ENCODE results near the gene HORMAD1. TPM values are rescaled to one million over a fixed set of nuclear protein-coding genes. Genes with fewer than 3 reads are reported as not detected.

Gene HORMAD1
- total and polyA plus RNA-seq, 2 donors (not counting 1 experiment from before 2014, with no cell fraction given), result not detected

DNA sequence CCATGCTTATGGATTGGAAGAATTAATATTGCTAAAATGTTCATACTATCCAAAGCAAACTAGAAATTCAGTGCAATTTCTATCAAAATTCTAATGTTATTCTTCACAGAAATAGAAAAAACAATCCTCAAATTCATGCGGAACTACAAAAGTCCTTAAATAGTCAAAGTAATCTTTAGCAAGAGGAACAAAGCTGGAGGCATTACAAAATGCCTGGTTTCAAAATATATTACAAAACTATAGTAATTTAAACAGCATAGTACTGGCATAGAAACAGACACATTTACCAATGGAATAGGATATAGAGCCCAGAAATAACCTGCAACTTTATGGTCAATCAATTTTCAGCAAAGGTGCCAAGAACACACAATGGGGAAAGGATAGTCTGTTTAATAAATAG lies 41.1 kb upstream of the HORMAD1 start:
- H3K4me3 ChIP-seq (replicated peaks in 1 of 4; ENCODE audit: control extremely low read depth in 1 of 4, insufficient read depth in 1 of 4, low read depth in 3 of 4, low read length in 4 of 4), result no peak overlapping the region
- H4K20me1 ChIP-seq (ENCODE audit: control insufficient read depth, extremely low read depth, insufficient read depth, low read length), result no peaks in the 10 kb centered on the region
- H3K9ac ChIP-seq (ENCODE audit: insufficient read depth, low read length), result no peak overlapping the region
- no peaks in the 10 kb centered on the region for H3K79me2 ChIP-seq (ENCODE audit: control insufficient read depth, insufficient read depth, low read length)
- no peaks in the 10 kb centered on the region for H3K9me3 ChIP-seq (ENCODE audit: control insufficient read depth, insufficient read depth, low read depth, low read length)
- H3K36me3 ChIP-seq (ENCODE audit: control insufficient read depth, insufficient read depth, low read length), result no peaks in the 10 kb centered on the region
- no peaks in the 10 kb centered on the region for H3K4me1 ChIP-seq (ENCODE audit: control insufficient read depth, extremely low read depth, insufficient read depth, low read length)
- H3K27ac ChIP-seq (ENCODE audit: insufficient read depth, low read length), result no peak overlapping the region
- H3K4me2 ChIP-seq (ENCODE audit: extremely low read depth, insufficient read depth, low read length), result no peak overlapping the region
- H2AFZ ChIP-seq (ENCODE audit: low read length), result no peak overlapping the region
- H3K27me3 ChIP-seq (ENCODE audit: control insufficient read depth, insufficient read depth, low read length), result no peaks in the 10 kb centered on the region
- no peak for TF ChIP-seq EZH2 (IDR thresholded peaks at IDR 0.05; ENCODE audit: low read length, missing control alignments)
- TF ChIP-seq, protein P1, sequence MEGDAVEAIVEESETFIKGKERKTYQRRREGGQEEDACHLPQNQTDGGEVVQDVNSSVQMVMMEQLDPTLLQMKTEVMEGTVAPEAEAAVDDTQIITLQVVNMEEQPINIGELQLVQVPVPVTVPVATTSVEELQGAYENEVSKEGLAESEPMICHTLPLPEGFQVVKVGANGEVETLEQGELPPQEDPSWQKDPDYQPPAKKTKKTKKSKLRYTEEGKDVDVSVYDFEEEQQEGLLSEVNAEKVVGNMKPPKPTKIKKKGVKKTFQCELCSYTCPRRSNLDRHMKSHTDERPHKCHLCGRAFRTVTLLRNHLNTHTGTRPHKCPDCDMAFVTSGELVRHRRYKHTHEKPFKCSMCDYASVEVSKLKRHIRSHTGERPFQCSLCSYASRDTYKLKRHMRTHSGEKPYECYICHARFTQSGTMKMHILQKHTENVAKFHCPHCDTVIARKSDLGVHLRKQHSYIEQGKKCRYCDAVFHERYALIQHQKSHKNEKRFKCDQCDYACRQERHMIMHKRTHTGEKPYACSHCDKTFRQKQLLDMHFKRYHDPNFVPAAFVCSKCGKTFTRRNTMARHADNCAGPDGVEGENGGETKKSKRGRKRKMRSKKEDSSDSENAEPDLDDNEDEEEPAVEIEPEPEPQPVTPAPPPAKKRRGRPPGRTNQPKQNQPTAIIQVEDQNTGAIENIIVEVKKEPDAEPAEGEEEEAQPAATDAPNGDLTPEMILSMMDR (conservative IDR thresholded peaks at IDR 0.05 in 1 of 2, IDR thresholded peaks at IDR 0.05 in 1 of 2; ENCODE audit: low read depth in 1 of 2, low read length in 2 of 2), result no peak
- no peak for DNase-seq (ENCODE audit: low read depth in 2 of 2)

DNA sequence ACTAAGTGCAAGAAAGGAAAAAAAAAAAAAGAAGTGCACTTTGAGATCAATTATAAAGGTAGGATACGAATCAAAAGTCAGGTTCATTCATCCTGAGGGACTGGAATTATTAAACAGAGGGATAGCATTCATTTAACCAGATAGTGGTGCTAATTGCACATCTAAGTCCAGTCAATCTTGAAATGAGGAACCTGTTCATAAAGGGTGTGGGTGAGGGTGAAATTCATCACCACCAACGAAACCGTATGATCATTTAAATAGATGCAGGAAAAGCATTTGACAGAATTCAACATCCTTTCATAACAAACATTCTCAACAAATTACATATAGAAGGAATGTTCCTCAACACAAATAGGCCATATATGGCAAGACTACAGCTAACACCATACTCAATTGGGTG lies 39.3 kb upstream of the HORMAD1 start:
- Histone ChIP-seq H4K20me1 (ENCODE audit: control insufficient read depth, extremely low read depth, insufficient read depth, low read length) (no peaks in the 10 kb centered on the region), H2AFZ (ENCODE audit: low read length) (no peak overlapping the region), H3K27me3 (ENCODE audit: control insufficient read depth, insufficient read depth, low read length) (no peaks in the 10 kb centered on the region), H3K4me3 (replicated peaks in 1 of 4; ENCODE audit: control extremely low read depth in 1 of 4, insufficient read depth in 1 of 4, low read depth in 3 of 4, low read length in 4 of 4) (no peak overlapping the region), H3K36me3 (ENCODE audit: control insufficient read depth, insufficient read depth, low read length) (no peaks in the 10 kb centered on the region), H3K9ac (ENCODE audit: insufficient read depth, low read length) (no peak overlapping the region), H3K4me2 (ENCODE audit: extremely low read depth, insufficient read depth, low read length) (no peak overlapping the region), H3K9me3 (ENCODE audit: control insufficient read depth, insufficient read depth, low read depth, low read length) (no peaks in the 10 kb centered on the region), H3K27ac (ENCODE audit: insufficient read depth, low read length) (no peak overlapping the region), H3K4me1 (ENCODE audit: control insufficient read depth, extremely low read depth, insufficient read depth, low read length) (no peaks in the 10 kb centered on the region), H3K79me2 (ENCODE audit: control insufficient read depth, insufficient read depth, low read length) (no peaks in the 10 kb centered on the region)
- TF ChIP-seq, protein P1 (conservative IDR thresholded peaks at IDR 0.05 in 1 of 2, IDR thresholded peaks at IDR 0.05 in 1 of 2; ENCODE audit: low read depth in 1 of 2, low read length in 2 of 2), result no peak
- TF ChIP-seq EZH2 (IDR thresholded peaks at IDR 0.05; ENCODE audit: low read length, missing control alignments), result no peak
- DNase-seq (ENCODE audit: low read depth in 2 of 2), result no peak

DNA sequence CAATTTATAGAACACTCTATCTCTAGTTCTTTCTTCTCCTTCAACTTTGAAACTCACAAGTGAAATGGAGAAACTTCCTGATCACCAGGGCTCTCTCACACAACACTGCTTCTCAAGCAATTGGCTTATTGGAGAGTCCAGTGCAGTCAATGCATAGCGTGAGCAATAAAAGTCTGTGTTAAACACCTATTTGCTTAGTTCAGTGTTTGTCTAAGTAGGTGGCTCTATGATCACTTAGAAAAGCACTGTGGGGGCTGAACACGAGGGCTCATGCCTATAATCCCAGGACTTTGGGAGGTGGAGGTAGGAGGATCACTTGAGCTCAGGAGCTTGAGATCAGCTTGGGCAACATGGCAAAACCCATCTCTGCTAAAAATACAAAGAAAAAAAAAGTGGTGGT lies 32.7 kb upstream of the HORMAD1 start:
- no peak overlapping the region for H2AFZ ChIP-seq (ENCODE audit: low read length)
- no peaks in the 10 kb centered on the region for H3K36me3 ChIP-seq (ENCODE audit: control insufficient read depth, insufficient read depth, low read length)
- TF ChIP-seq EZH2 (IDR thresholded peaks at IDR 0.05; ENCODE audit: low read length, missing control alignments), result no peak
- TF ChIP-seq, protein P1 (conservative IDR thresholded peaks at IDR 0.05 in 1 of 2, IDR thresholded peaks at IDR 0.05 in 1 of 2; ENCODE audit: low read depth in 1 of 2, low read length in 2 of 2), result no peak
- H3K79me2 ChIP-seq (ENCODE audit: control insufficient read depth, insufficient read depth, low read length), result no peaks in the 10 kb centered on the region
- no peaks in the 10 kb centered on the region for H3K27me3 ChIP-seq (ENCODE audit: control insufficient read depth, insufficient read depth, low read length)
- H4K20me1 ChIP-seq (ENCODE audit: control insufficient read depth, extremely low read depth, insufficient read depth, low read length), result no peaks in the 10 kb centered on the region
- no peak overlapping the region for H3K27ac ChIP-seq (ENCODE audit: insufficient read depth, low read length)
- no peaks in the 10 kb centered on the region for H3K4me1 ChIP-seq (ENCODE audit: control insufficient read depth, extremely low read depth, insufficient read depth, low read length)
- no peak overlapping the region for H3K4me2 ChIP-seq (ENCODE audit: extremely low read depth, insufficient read depth, low read length)
- no peak for DNase-seq (ENCODE audit: low read depth in 2 of 2)
- no peaks in the 10 kb centered on the region for H3K9me3 ChIP-seq (ENCODE audit: control insufficient read depth, insufficient read depth, low read depth, low read length)
- H3K4me3 ChIP-seq (replicated peaks in 1 of 4; ENCODE audit: control extremely low read depth in 1 of 4, insufficient read depth in 1 of 4, low read depth in 3 of 4, low read length in 4 of 4), result no peak overlapping the region
- no peak overlapping the region for H3K9ac ChIP-seq (ENCODE audit: insufficient read depth, low read length)

All from fibroblast of lung (primary cell).